ENCODE data around the gene YAP1. TPM values are rescaled to one million over a fixed set of nuclear protein-coding genes. Genes with fewer than 3 reads are reported as not detected.
"Not testable (repeated sequence)": the region's sequence is repeated elsewhere in the genome, so short reads cannot be mapped to it uniquely, and the experiment has no call there.

Gene YAP1
- total RNA-seq, 1 experiment from 2014 or later, result 49.0 TPM

DNA sequence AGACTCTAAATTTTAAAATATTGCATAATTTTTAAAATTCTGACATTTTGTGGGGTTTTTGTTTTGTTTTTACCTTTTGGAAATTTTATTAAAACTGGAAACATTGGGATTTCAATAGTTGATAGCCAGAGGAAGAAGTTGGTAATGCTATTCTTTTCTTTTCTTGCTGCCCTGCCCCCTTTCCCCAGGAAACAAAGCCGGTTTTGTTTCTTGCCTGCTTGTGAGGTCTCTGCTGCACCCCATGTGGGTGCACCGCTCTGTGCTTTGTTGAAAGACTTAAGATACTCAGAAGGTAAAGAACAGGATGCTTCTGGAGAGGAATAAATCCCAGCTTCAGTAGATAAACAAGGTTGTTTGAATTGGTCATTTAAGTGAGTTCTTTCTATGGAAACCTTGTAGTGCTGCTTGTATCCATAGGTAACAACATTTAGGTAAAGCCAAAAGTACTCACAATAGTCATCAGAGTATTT, 87.5 kb downstream of the YAP1 start:
- DNase-seq (ENCODE audit: low read depth), result no peak

- no peak for DNase-seq (ENCODE audit: low read depth)
Observed at GRCh38 chr11:102199673-102200072, 89.4 kb downstream of the YAP1 start.

GRCh38 chr11:102200325-102200724, 90.1 kb downstream of the YAP1 start:
- not testable (repeated sequence) for DNase-seq (ENCODE audit: low read depth)

GRCh38 chr11:102201776-102202175, 91.5 kb downstream of the YAP1 start:
- no peak for DNase-seq (ENCODE audit: low read depth)

DNA sequence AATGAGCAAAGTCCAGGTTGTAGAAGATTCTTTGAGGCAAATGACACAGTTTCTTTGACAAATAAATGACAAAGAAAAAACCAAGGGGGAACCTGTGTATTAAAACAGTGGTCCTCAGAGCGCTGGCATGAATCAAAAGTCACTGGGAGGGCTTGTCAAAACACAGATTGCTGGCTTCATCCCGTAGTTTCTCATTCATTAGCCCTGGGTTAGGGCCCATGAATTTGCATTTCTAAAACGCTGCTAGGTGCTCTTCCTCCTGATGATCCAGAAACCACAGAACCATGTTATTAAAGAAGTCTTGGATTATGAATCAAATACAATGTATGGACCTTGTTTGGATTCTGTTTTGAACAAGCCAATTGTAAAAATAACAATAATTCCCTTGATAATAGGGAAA, 92.7 kb downstream of the YAP1 start:
- DNase-seq (ENCODE audit: low read depth), result no peak

DNA sequence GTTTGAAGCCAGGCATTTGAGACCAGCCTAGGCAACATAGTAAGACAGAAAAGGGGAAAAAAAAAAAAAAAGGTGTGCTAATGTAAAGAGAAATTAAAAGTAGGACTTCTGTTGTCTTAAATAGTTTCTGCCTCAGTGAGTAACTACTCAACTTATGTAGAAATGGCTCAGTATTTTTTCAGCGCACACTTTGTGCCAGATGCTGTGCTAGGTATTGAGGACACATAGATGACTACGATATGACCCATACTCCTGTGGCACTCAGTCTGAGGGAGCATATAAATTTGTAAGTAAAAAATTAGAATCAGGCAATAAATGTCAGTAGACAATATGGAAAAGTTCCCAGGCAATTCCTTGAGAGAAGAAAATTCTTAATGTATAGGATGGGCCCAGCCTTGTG, 93.9 kb downstream of the YAP1 start:
- DNase-seq (ENCODE audit: low read depth), result no peak

DNA sequence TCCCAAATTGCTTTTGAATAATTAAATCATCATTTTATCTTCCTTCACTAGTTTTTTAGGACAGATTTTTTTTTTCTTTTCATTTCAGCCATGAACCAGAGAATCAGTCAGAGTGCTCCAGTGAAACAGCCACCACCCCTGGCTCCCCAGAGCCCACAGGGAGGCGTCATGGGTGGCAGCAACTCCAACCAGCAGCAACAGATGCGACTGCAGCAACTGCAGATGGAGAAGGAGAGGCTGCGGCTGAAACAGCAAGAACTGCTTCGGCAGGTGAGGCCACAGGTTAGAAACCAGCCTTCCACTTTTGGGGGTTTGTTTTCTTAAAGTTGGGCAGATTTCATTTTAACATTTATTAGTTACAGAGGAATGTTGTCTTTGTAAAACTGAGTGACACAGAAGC, 95.6 kb downstream of the YAP1 start:
- DNase-seq (ENCODE audit: low read depth), result no peak

- DNase-seq (ENCODE audit: low read depth), result no peak
Observed at GRCh38 chr11:102208835-102209234, 98.6 kb downstream of the YAP1 start.

DNA sequence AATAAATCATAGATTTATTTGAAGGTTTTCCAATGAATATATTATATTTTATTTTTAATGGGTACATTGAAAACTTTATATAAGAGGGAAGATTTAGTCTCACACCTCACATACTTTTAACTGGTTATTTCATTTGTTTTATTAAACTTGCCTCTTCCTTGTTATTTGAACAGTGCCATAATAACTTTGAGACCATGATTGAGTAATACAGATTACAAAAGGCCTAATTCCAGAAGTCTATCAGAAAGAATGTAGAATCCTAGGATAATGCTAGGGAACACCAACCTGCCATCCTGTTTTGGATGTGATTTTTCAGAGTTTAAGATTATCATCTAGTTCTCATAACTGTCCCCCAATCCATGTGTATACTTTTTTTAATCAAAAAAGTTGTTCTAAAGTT, 104.4 kb downstream of the YAP1 start:
- no peak for DNase-seq (ENCODE audit: low read depth)

GRCh38 chr11:102216433-102217075, 106.3 kb downstream of the YAP1 start:
- no peak for DNase-seq (ENCODE audit: low read depth)

GRCh38 chr11:102220728-102221467, 110.7 kb downstream of the YAP1 start:
- DNase-seq (ENCODE audit: low read depth), result no peak

DNA sequence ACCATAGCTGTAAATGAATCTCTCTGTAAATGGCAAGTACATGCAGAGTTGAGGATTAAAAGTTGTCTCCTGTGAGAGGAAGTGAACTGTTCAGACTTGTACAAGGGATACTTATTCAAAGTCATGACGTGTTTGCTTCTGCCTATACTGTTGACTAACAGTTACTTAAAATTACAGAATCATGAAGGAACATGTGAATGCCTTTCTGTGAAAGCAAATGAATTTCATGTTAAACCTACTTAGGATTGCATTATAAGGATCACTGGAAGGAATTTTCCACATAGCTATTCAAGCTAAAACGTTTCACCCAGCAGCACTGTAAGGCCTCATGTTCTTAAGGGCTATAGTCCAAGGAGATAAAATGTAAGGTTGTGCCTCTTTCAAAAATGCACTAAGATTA, 113.6 kb downstream of the YAP1 start:
- DNase-seq (ENCODE audit: low read depth), result no peak

DNA sequence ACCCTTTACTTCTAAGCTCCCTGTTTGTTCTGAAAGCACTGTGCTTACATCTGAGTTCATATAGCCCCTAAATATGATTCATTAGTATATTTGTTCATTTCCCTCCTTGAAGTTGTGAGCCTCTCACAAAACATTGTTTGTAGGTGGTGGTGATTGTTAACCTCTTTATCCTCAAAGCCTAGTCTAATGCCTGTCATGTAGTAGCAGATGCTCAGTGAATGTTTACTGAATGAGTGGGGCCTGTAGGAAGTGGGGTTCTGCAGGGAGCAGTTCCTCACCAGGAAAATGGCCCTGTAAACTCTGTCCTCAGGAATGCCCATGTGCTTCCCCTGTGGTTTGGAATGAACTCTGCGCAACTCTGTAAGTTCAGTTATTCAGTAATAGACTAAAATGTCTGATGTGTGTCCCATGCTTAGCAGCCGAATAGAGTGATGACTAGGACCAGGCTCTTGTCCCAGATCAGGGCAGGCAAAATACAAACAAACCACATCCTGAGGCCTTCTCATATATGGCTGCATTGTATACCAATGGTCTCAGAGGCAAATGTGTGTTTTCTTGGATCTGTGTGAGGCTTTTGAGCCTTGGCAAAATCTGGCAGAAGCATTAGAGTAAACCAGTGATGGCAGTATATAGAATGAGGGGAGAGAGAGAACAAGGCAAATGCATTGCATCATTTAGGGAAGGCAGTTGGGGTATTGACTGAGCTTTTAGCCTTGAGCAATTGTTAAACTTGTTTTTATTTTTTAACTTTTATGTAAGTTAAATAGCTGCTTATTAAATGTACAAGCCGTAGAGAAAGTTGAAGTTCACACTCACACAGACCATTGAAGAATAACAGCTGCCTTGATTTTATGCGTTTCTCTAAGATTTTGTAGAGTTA, 115.7 kb downstream of the YAP1 start:
- DNase-seq (ENCODE audit: low read depth), result peak; percentile 90

DNA sequence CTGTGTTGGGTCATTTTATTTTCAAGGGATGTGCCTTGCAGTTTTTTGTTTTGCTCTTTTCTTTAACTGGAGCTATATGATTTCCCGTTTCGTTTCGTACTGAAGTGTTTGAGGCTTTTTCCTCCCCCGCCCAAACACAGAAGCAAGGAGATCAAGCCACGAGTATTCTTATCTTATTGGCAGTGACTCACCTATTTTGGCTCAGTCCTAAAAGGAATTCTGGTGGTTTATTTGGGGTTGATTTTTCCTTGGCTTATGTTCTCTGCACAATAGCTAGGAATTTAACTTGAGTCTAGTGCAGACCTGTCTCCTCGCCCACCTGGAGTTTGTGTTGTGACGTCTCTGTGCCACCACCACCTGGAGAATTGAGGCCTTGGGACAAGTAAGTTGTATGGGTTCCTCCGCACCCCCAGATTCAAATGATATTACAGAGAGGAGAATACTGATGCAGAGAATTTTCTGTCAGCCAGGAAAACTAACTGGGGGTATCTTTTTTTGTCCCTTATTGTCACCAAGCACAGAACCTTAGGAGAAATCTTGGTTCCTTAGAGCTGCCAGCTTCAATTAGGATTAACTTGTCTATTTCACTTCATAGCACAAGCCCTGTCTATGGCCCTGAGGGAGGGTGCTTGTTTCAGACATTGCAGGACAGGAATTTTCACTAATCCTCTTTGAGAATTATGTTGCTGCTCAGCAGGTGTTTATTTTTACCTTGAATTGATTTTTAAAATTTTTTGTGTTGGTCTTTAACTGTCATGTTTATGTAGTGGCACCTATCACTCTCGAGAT, 116.6 kb downstream of the YAP1 start:
- peak; percentile 84 for DNase-seq (ENCODE audit: low read depth)

GRCh38 chr11:102229510-102230123, 119.4 kb downstream of the YAP1 start:
- no peak for DNase-seq (ENCODE audit: low read depth)

GRCh38 chr11:102230186-102230585, 119.9 kb downstream of the YAP1 start:
- DNase-seq (ENCODE audit: low read depth), result no peak

DNA sequence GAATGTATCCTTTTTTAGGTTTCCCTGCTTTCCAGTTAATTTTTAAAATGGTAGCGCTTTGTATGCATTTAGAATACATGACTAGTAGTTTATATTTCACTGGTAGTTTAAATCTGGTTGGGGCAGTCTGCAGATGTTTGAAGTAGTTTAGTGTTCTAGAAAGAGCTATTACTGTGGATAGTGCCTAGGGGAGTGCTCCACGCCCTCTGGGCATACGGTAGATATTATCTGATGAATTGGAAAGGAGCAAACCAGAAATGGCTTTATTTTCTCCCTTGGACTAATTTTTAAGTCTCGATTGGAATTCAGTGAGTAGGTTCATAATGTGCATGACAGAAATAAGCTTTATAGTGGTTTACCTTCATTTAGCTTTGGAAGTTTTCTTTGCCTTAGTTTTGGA, 120.7 kb downstream of the YAP1 start:
- no peak for DNase-seq (ENCODE audit: low read depth)

- DNase-seq (ENCODE audit: low read depth), result no peak
Observed at GRCh38 chr11:102234779-102235439, 124.7 kb downstream of the YAP1 start.

GRCh38 chr11:102237096-102237735, 127.0 kb downstream of the YAP1 start:
- DNase-seq (ENCODE audit: low read depth), result no peak

DNA sequence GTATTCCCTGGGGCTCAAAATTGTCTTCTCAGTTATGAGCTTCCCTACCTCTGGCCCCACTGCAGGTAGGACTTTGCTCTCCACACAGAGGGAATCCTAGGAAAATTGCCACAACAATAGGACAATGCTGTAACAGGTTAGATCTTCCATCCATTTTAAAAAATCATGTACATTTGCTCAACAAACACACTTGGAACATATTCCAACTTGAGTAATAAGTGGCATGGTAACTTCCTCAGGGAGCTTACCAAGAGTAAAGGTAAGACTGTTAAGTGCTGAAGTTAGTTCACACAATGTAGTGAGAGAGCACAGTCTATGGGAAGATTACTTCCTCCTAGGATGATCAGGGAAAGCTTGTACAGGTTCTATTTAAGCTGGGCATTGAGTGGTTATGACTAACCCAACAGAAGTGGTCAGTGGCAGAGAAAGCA, 128.2 kb downstream of the YAP1 start:
- DNase-seq (ENCODE audit: low read depth), result no peak
